Measurements from ENCODE around the gene KLHL7. TPM values are rescaled to one million over a fixed set of nuclear protein-coding genes. Genes with fewer than 3 reads are reported as not detected.
"Not testable (repeated sequence)": the region's sequence is repeated elsewhere in the genome, so short reads cannot be mapped to it uniquely, and the experiment has no call there.

The KLHL7 gene
- total RNA-seq, 1 experiment from 2014 or later, result 43.8 TPM

DNA sequence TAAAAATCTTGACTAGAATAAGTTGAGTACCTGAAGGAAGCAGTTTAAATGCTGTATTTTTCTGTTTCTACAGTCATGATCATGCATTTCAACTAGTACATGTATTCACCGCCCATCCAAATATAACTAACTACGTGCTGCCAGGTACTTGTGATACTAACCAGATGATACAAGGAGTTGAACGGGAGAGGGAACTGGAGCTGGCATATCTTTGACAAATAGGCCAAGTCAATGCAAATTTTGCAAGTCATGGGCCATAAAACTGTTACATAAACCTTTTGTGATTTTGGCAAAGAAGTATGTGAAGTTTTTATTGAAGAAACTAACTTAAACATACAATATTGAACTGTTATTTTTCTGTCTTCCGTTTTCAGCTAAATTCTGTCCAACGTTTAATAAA lies 90.7 kb downstream of the KLHL7 start:
- DNase-seq (ENCODE audit: low spot score), result peak; percentile 4
- Histone ChIP-seq H3K9me3 (ENCODE audit: low read depth, low read length, poor library complexity, severe bottlenecking) (no peaks in the 10 kb centered on the region), H3K27me3 (replicated peaks; ENCODE audit: insufficient read depth, low read depth, low read length, poor library complexity) (no peaks in the 10 kb centered on the region), H3K4me1 (ENCODE audit: insufficient read depth, low read length, poor library complexity, severe bottlenecking) (no peaks in the 10 kb centered on the region), H3K4me3 (ENCODE audit: low read depth, low read length, poor library complexity, severe bottlenecking) (no peak overlapping the region), H3K27ac (ENCODE audit: low read depth, low read length, poor library complexity, severe bottlenecking) (no peak overlapping the region), H3K36me3 (ENCODE audit: insufficient read depth, low read length, poor library complexity, severe bottlenecking) (peaks cover 37% of the 10 kb centered on the region)
- TF ChIP-seq, protein P1, sequence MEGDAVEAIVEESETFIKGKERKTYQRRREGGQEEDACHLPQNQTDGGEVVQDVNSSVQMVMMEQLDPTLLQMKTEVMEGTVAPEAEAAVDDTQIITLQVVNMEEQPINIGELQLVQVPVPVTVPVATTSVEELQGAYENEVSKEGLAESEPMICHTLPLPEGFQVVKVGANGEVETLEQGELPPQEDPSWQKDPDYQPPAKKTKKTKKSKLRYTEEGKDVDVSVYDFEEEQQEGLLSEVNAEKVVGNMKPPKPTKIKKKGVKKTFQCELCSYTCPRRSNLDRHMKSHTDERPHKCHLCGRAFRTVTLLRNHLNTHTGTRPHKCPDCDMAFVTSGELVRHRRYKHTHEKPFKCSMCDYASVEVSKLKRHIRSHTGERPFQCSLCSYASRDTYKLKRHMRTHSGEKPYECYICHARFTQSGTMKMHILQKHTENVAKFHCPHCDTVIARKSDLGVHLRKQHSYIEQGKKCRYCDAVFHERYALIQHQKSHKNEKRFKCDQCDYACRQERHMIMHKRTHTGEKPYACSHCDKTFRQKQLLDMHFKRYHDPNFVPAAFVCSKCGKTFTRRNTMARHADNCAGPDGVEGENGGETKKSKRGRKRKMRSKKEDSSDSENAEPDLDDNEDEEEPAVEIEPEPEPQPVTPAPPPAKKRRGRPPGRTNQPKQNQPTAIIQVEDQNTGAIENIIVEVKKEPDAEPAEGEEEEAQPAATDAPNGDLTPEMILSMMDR (conservative IDR thresholded peaks at IDR 0.05; ENCODE audit: low read depth, low read length), result no peak
- TF ChIP-seq EZH2 (IDR thresholded peaks at IDR 0.05; ENCODE audit: borderline replicate concordance, low read depth, low read length, poor library complexity, severe bottlenecking), result no peak
- ChIA-PET POLR2A (ENCODE audit: low non-redundant PET) (no interaction called here), CTCF (no interaction called here)
- intact Hi-C loops (cut with micrococcal nuclease; ENCODE audit: unreplicated experiment), result no loop called here
- BruUV-seq (replicated peaks), result no TSS peak

DNA sequence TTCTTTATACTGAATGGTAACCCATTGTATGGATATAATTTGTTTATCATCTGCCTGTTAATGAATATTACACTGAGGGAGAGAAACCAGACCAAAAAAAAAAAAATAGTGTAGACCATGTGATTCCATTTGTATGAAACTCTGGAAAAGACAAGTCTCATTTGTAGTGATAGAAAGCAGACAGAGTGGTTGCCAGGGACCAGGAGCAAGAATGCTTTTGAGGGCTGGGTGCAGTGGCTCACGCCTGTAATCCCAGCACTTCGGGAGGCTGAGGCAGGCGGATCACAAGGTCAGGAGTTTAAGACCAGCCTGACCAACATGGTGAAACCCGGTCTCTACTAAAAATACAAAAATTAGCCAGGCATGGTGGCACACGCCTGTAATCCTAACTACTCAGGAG lies 92.2 kb downstream of the KLHL7 start:
- CTCF ChIA-PET; BruUV-seq (replicated peaks); H3K4me3 ChIP-seq (ENCODE audit: low read depth, low read length, poor library complexity, severe bottlenecking); H3K4me1 ChIP-seq (ENCODE audit: insufficient read depth, low read length, poor library complexity, severe bottlenecking); H3K9me3 ChIP-seq (ENCODE audit: low read depth, low read length, poor library complexity, severe bottlenecking); POLR2A ChIA-PET (ENCODE audit: low non-redundant PET); DNase-seq (ENCODE audit: low spot score); H3K27me3 ChIP-seq (replicated peaks; ENCODE audit: insufficient read depth, low read depth, low read length, poor library complexity); intact Hi-C loops (cut with micrococcal nuclease; ENCODE audit: unreplicated experiment); H3K27ac ChIP-seq (ENCODE audit: low read depth, low read length, poor library complexity, severe bottlenecking): not testable (repeated sequence)
- peaks cover 28% of the 10 kb centered on the region for H3K36me3 ChIP-seq (ENCODE audit: insufficient read depth, low read length, poor library complexity, severe bottlenecking)

DNA sequence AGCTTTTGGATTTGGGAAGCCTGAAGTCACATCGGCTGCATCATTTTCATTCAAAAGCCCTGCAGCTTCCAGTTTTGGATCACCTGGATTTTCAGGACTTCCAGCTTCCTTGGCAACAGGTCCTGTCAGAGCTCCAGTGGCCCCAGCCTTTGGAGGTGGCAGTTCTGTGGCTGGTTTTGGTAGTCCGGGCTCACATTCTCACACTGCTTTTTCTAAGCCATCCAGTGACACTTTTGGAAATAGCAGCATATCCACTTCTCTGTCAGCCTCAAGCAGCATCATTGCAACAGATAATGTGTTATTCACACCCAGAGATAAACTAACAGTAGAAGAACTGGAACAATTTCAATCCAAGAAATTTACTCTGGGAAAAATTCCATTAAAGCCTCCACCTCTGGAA lies 94.7 kb downstream of the KLHL7 start:
- H3K27me3 ChIP-seq (replicated peaks; ENCODE audit: insufficient read depth, low read depth, low read length, poor library complexity), result no peaks in the 10 kb centered on the region
- BruUV-seq (replicated peaks), result no TSS peak
- DNase-seq (ENCODE audit: low spot score), result no peak
- intact Hi-C loops (cut with micrococcal nuclease; ENCODE audit: unreplicated experiment), result no loop called here
- no peaks in the 10 kb centered on the region for H3K4me1 ChIP-seq (ENCODE audit: insufficient read depth, low read length, poor library complexity, severe bottlenecking)
- H3K4me3 ChIP-seq (ENCODE audit: low read depth, low read length, poor library complexity, severe bottlenecking), result no peak overlapping the region
- H3K9me3 ChIP-seq (ENCODE audit: low read depth, low read length, poor library complexity, severe bottlenecking), result no peaks in the 10 kb centered on the region
- peaks cover 26% of the 10 kb centered on the region for H3K36me3 ChIP-seq (ENCODE audit: insufficient read depth, low read length, poor library complexity, severe bottlenecking)
- ChIA-PET CTCF (no interaction called here), POLR2A (ENCODE audit: low non-redundant PET) (no interaction called here)
- H3K27ac ChIP-seq (ENCODE audit: low read depth, low read length, poor library complexity, severe bottlenecking), result no peak overlapping the region
- TF ChIP-seq EZH2 (IDR thresholded peaks at IDR 0.05; ENCODE audit: borderline replicate concordance, low read depth, low read length, poor library complexity, severe bottlenecking), result no peak

DNA sequence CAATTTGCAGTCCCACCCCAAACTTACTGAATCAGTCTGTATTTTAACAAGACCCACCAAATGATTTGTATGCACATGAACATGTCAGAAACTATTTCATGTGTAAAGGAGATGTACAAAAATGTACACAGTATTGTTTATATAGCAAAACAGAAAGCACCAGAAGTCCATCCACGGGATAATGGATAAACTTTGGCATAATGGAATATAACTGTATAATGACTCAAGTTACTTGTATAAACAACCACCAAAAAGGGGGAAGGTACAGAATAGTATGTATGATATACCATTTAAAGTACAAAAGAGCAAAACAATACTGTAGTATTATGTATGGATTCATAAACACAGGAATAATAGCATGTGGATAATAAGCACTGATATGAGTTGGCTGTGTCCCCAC lies 98.7 kb downstream of the KLHL7 start:
- CTCF ChIA-PET, result no interaction called here
- BruUV-seq (replicated peaks), result no TSS peak

More for the DNA sequence above, 98.7 kb downstream of the KLHL7 start:
- POLR2A ChIA-PET (ENCODE audit: low non-redundant PET), result no interaction called here
- Histone ChIP-seq H3K4me3 (ENCODE audit: low read depth, low read length, poor library complexity, severe bottlenecking) (no peak overlapping the region), H3K4me1 (ENCODE audit: insufficient read depth, low read length, poor library complexity, severe bottlenecking) (no peaks in the 10 kb centered on the region), H3K27me3 (replicated peaks; ENCODE audit: insufficient read depth, low read depth, low read length, poor library complexity) (no peaks in the 10 kb centered on the region), H3K27ac (ENCODE audit: low read depth, low read length, poor library complexity, severe bottlenecking) (no peak overlapping the region), H3K36me3 (ENCODE audit: insufficient read depth, low read length, poor library complexity, severe bottlenecking) (peaks cover 19% of the 10 kb centered on the region), H3K9me3 (ENCODE audit: low read depth, low read length, poor library complexity, severe bottlenecking) (no peaks in the 10 kb centered on the region)
- intact Hi-C loops (cut with micrococcal nuclease; ENCODE audit: unreplicated experiment), result no loop called here
- TF ChIP-seq, protein P1 (conservative IDR thresholded peaks at IDR 0.05; ENCODE audit: low read depth, low read length), result no peak
- no peak for TF ChIP-seq EZH2 (IDR thresholded peaks at IDR 0.05; ENCODE audit: borderline replicate concordance, low read depth, low read length, poor library complexity, severe bottlenecking)
- DNase-seq (ENCODE audit: low spot score), result no peak
